ENCODE data around the gene POLR1A.

GRCh38 chr2:86003967-86004366, 101.7 kb downstream of the POLR1A start:
- no peak for TF ChIP-seq CTCF (IDR thresholded peaks at IDR 0.05)
- TF ChIP-seq REST (IDR thresholded peaks at IDR 0.05): no peak
- no peak for TF ChIP-seq POLR2A (IDR thresholded peaks at IDR 0.05; ENCODE audit: low read length)
- no peak for TF ChIP-seq CEBPB (IDR thresholded peaks at IDR 0.05)
- TF ChIP-seq KDM1A (IDR thresholded peaks at IDR 0.05; ENCODE audit: low read depth): no peak
- TF ChIP-seq PBX3 (IDR thresholded peaks at IDR 0.05): no peak
- no peak for TF ChIP-seq MAX (IDR thresholded peaks at IDR 0.05)
- TF ChIP-seq SMC3 (IDR thresholded peaks at IDR 0.05): no peak

Data from A549 (cell line).